ENCODE data around the gene MCRIP2.
"Not testable (repeated sequence)": the region's sequence is repeated elsewhere in the genome, so short reads cannot be mapped to it uniquely, and the experiment has no call there.

MCRIP2 gene, protein sequence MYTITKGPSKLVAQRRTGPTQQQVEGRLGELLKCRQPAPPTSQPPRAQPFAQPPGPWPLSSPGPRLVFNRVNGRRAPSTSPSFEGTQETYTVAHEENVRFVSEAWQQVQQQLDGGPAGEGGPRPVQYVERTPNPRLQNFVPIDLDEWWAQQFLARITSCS

DNA sequence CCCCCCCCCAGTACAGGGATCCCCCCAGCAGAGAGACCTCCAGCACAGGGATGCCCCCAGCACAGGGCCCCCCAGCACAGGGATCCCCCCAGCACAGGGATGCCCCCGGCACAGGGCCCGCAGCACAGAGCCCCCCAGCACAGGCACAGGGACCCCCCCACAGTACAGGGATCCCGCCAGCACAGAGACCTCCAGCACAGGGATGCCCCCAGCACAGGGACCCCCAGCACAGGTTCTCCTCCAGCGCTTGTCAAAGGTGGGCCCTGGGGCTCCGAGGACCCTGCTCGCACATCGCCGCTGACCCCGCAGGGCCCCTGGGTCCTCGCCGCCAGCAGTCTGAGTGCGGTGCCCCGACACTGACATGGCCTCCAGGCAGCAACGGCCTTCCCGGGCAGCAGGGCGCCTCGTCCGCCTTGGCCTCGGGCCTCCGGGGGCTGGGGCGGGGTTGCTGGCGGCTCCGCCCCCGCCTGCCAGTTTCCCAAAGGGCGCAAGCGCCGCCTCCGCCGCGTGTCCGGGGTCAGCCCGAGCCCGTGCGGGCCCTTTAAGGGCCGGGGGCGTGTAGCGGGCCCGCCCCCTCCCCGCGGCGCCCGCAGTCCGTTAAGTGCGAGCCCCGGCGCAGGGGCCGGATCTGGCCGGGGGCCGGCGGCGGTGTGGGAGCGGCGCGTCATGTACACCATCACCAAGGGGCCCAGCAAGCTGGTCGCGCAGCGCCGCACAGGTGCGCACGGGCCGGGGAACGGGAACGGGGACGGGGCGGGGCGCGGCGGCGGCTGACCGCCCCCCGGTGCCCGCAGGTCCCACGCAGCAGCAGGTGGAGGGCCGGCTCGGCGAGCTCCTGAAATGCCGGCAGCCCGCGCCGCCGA, at the start of gene MCRIP2:
Gene MCRIP2, plus strand, starts transcription at position 503 of the 863 bp plus-strand sequence. Its CDS starts 164 bp downstream, at position 667.
- FAIRE-seq = no peak

- no peak for FAIRE-seq
These were observed 49.6 kb upstream of the MCRIP2 start for GRCh38 chr16:591892-592517.

- FAIRE-seq = no peak
These were observed 48.9 kb upstream of the MCRIP2 start for GRCh38 chr16:592518-593306.

GRCh38 chr16:593406-593805, 48.2 kb upstream of the MCRIP2 start:
- FAIRE-seq = no peak

GRCh38 chr16:593807-594206, 47.8 kb upstream of the MCRIP2 start:
- FAIRE-seq = no peak

DNA sequence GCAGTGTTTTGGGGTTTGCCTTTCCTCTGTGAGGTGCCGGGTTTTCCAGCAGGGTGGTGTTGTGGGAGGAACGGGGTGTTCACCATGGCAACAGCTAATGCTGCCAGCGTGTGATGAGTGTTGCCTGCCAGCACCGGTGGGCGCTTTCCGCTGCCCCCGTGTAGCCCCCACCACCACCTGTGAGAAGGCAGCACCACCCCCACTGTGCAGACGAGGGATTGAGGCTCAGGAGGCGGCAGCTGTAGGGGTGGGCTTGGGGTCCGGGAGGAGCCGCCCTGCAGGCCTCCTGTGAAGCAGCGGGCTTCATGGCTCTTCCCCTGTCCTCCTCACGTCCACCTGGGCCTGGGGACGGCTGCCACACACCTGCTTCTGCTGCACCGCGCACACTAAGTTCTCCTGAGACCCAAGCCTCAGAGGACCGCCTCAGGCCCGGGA, 46.5 kb upstream of the MCRIP2 start:
- no peak for FAIRE-seq

GRCh38 chr16:595942-596735, 45.5 kb upstream of the MCRIP2 start:
- no peak for FAIRE-seq

GRCh38 chr16:596736-597060, 44.9 kb upstream of the MCRIP2 start:
- no peak for FAIRE-seq

DNA sequence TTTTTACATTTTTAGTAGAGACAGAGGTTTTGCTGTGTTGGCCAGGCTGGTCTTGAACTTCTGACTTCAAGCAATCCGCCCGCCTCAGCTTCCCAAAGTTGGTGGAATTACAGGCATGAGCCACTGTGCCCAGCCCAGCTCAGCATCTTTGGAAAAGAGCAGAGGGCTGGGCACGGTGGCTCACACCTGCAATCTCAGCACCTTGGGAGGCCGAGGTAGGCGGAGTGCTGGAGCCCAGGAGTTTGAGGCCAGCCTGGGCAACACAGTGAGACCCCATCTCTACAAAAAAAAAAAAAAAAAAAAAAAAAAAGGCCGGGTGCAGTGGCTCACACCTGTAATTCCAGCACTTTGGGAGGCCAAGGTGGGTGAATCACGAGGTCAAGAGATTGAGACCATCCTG, 44.0 kb upstream of the MCRIP2 start:
- not testable (repeated sequence) for FAIRE-seq

- no peak for FAIRE-seq
These were observed 42.5 kb upstream of the MCRIP2 start for GRCh38 chr16:598823-599739.

GRCh38 chr16:600781-601180, 40.8 kb upstream of the MCRIP2 start:
- FAIRE-seq = no peak

- FAIRE-seq = no peak
These were observed 37.7 kb upstream of the MCRIP2 start for GRCh38 chr16:603933-604332.

DNA sequence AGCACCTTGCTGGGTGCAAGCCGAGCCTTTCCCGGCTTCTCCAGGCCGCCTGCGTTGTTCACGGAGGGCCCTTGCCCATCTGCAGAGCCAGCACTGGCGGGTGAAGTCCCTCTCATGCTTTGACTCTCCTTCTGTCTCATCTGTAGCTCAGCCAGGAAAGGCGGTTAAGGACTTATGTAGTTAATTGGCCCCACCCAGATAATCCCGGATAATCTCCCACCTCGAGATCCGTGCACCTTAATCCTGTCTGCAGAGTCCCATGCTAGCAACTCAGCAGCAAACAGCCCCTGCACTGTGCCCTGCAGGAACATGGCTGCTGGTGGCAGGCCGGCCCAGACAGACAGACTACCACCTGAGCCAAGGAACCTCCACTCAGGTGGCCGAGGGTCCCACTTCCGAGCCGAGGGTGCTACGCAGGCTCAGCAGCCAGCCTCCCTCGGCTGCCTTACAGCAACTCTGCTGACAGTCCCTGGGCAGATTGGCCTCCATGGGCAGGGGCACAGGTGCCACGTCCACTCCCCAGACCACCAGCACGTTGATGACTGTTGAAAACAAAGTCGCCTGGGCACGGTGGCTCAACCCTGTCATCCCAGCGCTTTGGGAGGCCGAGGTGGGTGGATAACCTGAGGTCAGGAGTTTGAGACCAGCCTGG, 34.8 kb upstream of the MCRIP2 start:
- FAIRE-seq = no peak

GRCh38 chr16:608019-608418, 33.6 kb upstream of the MCRIP2 start:
- FAIRE-seq = no peak

- no peak for FAIRE-seq
These were observed 32.3 kb upstream of the MCRIP2 start for GRCh38 chr16:609316-609715.

DNA sequence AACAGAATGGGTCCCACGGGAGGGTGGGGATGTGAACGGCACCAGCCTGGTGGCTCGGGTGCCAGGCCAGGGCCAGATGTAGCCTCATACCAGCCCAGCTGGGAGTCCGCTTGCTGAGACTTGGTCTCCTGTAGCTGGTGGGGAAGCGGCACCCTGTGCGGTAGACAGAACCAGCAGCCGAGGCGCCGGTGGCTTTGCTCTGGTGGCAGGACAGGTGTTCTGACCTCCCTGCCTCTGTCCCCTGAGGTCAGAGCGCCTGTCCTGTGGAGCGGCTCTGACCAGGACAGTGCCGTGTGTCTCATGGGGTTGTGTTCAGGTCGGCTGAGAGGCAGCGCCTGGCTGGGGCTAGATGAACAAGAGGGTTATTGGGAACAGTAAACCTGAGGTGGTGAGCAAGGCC, 31.6 kb upstream of the MCRIP2 start:
- FAIRE-seq = no peak

- FAIRE-seq = no peak
These were observed 30.9 kb upstream of the MCRIP2 start for GRCh38 chr16:610513-611381.

DNA sequence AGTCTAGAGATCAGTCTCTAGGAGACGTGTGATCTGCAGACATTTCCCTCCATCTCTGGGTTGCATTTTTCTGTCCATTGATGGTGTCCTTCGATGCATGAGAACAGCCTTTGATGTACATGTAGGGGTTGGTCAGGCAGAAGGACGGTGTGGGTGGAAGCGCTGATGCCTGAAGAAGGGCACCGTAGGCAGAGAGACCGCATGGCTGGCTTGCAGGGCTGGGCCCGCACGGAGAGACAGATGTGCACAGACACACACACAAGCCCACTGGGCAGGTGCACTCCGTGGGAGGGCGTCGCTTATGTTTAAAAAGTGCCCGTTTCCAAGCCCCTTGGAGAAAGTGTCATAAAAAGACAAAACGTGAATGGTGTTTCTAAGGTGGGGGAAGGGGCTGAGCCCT, 26.5 kb upstream of the MCRIP2 start:
- no peak for FAIRE-seq

GRCh38 chr16:616733-617586, 24.7 kb upstream of the MCRIP2 start:
- FAIRE-seq = no peak

All from TTC549 (cell line).